NCI-H510A treated with DMSO at 0.1 percent for 48 hours (cell line): ENCODE data around the gene FOCAD.
"Not testable (repeated sequence)": the region's sequence is repeated elsewhere in the genome, so short reads cannot be mapped to it uniquely, and the experiment has no call there.

Experiments
- DNase-seq: peaks from one replicate; lab custom pipeline; 2025; lab: John Stamatoyannopoulos, UW

Gene FOCAD, protein sequence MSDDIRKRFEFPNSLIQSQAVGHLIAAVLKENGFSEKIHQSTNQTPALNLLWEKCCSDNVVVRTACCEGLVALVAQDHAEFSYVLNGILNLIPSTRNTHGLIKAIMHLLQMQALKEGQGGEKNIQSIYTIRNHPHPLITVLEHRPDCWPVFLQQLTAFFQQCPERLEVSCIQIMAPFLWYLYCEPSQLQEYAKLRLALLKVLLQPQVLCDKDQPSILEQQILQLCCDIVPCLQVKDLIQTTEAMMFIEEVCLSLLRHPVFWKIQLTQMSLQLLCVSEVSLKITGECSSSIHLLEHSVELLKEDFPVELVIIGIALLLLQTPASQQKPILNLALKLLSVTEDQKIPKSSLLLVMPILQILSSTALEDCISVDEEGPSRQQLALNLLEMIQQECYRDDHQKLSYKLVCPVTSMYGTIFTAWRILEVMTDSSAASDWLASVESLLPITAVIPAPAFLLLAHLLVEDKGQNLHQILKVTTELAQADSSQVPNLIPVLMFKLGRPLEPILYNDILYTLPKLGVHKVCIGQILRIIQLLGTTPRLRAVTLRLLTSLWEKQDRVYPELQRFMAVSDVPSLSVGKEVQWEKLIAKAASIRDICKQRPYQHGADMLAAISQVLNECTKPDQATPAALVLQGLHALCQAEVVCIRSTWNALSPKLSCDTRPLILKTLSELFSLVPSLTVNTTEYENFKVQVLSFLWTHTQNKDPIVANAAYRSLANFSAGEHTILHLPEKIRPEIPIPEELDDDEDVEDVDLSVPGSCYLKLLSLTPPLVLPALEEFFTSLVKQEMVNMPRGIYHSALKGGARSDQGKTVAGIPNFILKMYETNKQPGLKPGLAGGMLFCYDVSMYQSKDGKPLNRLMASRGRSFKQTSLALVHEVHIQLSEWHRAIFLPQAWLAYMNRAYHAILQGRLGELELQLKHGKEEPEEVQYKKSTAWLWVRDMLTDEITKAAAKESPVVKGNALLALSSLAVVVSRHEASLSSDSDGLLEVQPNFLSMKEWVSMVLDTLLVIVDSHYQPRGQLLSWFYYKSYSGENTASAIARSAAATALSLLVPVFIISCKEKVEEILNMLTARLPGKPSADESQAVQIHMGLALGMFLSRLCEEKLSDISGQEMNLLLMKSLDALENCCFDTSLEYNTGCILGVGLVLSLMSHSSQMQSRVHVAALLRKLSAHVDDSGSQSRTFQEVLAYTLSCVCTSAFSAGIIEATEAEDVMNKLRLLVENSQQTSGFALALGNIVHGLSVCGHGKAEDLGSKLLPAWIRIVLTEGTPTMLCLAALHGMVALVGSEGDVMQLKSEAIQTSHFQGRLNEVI (N-terminal part only)

DNA sequence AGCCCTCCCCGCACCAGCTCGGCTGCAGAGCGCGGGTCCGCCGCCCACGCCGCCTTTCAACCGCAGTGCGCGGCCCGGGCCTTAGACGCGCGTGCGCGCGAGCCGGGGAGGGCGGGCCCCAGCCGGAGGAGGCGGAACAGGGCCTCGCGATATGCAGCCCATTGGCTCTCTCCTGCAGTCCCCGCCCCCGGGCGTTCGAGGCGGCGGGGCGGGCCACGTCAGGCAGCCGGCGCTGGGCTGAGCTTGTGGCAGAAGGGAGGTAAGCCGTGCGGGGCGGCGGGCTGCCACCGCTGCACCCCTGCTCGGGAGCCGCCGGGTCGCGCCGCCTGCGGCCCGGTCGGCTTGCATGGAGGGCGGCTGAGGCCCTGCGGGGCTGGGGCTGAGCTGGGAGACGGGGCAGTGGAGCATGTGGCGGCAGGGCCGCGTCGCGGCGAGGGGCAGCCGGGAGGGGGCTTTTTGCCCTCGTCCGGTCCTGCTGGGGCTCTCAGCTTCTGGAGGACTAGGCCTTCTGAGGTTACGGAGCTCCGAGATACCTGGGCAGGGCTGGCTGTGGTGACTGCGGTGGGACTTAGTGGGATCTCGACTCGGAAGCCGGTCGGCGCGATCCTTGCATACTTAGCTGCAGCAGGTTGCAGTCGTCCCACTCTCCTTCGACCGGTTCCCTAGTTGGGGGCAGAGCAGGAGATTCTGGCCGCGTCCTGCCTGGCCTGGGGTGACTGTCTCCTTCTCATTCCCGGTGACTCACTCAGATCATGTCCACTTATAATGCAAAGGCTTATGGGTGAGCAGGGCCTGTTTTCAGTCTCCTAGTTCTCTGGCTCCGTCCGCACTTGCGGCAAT, at the start of gene FOCAD:
Gene FOCAD, plus strand, starts transcription at position 225 of the 840 bp plus-strand sequence. CDS start 31,095 bp downstream, outside the sequence.
- peak; percentile 79 for DNase-seq

DNA sequence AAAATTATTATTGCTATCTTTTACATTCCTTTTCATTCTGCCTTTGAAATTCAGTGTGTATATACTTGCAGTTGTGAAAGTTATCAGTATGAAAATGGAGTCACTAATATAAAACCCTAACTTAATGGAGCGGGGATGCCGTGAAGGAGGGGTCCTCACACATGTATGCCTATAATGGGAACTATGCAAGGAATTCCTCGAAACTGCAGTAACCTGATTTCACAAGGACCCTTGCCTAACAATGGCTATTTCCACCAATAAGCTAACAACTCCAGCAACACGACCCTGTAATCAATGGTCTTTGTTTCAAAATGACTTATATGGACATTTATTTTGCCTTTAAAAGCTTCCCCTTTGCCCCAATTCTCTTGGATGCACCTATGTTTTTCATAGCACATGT, 49.2 kb upstream of the FOCAD start:
- no peak for DNase-seq

DNA sequence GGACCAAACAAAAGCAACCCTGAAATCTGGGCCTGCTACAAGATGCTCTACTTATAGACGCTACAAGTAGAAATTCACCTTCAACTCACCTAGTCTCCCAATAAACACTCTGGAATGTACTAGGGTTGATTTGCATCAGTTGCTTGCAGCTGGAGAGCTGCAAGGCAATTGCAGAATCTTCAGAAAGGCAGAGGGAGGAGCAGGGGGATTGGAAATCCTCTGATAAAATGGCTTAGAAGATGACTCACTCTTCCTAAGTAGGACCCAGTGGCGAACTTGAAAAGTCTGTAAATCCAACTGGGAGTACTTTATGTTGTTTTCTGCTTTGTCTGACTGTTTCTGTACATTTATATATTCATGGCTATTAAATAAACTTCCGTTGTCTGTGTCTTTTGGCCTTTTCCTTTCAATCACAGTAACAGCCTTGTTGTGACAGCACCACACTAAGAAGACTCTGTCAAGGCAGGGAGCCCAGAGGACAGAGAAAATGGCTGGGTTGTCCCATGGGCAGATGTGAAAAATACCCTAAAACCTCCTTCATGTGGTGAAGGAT, 47.1 kb upstream of the FOCAD start:
- DNase-seq = no peak

DNA sequence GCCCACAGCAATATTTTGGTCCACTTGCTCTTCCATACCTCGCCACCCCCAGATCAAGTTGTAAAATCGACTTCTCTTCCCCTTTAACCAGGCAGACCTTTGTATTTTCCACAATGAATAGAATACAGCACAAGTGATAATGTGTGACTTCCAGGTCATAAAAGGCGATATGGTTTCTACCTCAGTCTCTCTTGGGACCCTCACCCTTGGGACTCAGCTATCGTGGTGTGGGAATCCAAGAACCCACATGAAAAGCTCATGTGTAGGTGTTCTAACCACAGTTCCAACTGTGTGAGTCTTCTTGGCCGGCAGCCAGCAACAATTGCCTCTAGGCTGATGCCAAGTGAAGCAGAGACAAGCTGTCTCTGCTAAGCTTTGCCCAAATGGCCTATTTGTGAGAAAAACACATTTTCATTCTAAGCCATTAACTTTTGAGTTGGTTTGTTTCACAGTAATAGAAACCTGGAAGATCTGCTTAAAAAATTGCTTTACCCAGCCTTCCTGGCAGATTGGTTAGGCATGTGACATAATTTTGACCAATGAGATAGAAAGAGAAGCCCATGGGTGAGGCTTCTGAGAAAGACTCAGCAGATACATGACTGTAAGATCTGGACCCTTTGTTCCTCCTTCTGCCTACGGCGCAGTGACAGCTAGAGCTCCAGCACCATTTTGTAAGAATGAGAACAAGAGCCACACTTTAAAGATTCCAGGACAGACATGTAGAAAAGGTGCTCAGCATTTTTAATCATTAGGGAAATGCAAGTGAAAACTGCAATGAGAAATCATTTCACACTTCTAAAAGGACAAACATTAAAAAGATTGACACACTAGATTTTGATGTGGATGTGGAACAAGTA, 43.5 kb upstream of the FOCAD start:
- DNase-seq = no peak

DNA sequence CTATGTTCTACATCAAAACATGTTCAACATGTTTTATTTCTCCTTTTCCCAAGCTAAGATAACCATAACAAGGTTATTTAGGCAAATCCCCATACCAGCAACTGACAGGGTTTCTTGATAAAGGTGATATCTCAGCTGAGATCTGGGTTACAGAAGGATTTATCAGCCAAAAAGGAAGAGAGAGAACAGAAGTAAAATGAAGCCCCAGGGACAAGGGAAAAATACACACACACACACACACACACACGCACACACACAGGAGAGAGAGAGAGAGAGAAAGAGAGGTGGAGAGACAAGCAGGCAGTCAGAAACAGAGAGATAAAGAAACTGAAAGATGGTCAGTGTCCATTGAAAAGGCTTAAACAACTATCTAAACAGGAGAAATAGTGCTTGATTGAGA, 42.0 kb upstream of the FOCAD start:
- DNase-seq = no peak

DNA sequence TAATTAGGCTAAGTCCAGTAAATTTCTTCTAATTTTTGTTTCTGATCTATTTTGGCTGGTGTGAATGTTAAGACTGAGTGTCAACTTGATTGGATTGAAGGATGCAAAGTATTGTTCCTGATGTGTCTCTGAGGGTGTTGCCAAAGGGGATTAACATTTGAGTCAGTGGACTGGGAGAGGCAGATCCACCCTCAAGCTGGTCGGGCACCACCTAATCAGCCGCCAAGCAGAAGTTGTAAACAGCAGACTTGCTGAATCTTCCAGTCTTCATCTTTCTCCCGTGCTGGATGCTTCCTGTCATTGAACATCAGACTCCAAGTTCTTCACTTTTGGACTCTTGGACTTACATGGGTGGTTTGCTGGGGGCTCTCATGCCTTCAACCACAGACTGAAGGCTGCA, 40.4 kb upstream of the FOCAD start:
- no peak for DNase-seq

DNA sequence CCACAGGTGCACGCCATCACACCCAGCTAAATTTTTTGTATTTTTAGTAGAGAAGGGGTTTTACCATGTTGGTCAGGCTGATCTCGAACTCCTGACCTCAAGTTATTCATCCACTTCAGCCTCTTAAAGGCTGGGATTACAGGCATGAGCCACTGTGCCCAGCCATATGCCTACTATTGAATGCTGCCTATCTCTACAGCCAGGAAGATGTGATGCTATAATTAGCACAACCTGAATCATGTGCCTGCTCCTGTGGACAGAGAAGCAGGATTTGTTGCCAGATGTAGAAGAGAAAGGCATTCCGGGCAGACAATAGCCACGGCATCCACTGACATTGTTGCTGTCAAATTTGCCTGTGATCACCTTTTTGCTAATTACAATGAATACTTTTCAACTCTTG, 37.4 kb upstream of the FOCAD start:
- no peak for DNase-seq

DNA sequence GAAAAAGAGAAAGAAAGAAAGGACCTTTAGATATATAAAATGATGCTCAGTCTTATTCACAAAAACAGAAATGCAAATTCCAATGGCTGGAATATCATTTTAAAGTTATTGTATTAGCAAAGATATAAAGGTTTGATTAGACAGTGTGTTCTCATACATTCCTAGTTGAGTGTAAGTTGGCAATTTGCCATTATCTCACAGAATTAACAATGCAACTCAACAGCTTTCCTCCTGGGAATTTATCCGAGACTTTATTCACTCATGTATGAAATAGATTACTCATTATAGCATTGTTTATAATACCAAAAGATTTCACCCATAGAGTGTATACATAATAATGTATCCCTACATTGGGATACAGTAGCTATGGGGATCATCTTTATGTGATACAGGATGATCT, 34.7 kb upstream of the FOCAD start:
- no peak for DNase-seq

DNA sequence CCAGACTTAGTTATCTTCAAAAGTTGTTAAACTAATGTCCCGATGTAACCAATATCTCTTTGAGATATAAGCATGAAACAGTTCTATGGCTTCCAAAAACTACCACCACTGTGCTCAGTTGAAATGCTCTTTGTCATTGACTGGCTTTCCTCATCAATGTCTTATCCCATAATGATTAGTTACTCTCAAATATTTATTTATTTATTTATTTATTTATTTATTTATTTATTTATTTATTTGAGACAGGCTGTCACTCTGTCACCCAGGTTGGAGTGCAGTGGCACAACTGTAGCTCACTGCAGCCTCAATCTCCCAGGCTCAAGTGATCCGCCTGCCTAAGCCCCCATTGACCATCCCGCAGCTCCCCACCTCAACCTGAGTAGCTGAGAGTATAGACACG, 33.7 kb upstream of the FOCAD start:
- no peak for DNase-seq

DNA sequence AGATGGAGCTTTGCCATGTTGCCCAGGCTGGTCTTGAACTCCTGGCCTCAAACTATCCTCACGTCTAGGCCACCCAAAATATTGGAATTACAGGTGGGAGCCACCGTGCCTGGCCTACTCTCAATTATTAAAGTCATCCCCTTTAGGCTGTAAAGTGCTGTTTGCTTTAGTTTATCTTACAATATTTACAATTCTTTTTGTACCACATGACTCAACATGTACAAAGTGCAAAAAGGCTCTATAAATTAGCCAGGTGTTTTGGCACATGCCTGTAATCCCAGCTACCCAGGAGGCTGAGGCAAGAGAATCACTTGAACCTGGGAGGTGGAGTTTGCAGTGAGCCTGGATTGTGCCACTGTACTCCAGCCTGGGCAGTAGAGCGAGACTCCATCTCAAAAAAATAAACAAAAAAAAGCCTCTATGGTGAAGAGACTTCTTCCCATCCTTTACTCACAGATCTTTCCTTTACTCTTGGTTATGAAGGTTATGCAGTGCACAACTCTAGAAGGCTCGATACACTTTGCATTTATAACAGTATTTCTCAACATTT, 33.2 kb upstream of the FOCAD start:
- no peak for DNase-seq

DNA sequence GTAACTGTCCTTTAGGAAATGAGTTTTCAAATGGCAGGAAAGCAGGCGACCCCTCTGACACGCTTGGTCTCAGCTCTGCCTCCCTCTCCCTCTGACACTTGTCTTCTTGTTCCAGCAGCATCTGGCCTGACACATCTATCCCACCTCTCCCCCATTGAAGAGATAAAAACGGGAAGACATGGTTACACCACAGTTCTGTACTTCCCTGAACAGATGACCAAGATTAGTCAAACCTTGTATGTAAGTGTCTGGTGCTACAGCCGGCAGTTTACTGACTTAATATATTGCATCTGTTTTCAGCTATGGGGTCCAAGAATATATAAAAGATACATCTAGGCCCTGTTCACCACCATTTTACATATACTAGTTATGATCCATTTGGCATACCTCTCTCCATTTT, 32.1 kb upstream of the FOCAD start:
- DNase-seq = no peak

DNA sequence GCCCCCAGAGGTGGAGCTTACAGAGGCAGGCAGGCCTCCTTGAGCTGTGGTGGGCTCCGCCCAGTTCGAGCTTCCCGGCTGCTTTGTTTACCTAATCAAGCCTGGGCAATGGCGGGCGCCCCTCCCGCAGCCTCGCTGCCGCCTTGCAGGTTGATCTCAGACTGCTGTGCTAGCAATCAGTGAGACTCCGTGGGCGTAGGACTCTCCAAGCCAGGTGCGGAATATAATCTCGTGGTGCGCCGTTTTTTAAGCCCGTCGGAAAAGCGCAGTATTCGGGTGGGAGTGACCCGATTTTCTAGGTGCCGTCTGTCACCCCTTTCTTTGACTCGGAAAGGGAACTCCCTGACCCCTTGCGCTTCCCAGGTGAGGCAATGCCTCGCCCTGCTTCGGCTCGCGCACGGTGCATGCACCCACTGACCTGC, 25.8 kb upstream of the FOCAD start:
- not testable (repeated sequence) for DNase-seq

DNA sequence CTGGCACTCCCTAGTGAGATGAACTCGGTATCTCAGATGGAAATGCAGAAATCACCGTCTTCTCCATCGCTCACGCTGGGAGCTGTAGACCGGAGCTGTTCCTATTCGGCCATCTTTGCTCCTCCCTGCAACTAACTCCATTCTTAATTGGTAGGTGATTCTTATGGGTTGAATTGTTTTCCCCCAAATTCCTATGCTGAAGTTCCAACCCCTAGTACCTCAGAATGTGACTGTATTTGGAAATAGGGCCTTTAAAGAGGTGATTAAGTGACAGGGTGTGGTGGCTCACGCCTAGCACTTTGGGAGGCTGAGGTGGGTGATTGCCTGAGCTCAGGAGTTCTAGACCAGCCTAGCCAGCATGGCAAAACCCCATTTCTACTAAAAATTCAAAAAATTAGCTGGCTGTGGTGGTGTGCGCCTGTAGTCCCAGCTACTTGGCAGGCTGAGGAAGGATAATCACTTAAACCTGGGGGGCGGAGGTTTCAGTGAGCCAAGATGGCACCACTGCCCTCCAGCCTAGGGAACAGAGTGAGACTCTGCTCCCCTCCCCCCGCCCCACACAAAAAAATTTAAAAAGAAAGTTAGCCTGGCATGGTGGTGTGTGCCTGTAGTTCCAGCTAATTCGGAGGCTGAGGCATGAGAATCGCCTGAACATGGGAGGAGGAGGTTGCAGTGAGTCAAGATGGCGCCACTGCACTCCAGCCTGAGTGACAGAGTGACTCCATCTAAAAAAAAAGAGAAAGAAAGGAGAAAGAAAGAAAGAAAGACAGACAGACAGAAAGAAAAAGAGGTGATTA, 25.2 kb upstream of the FOCAD start:
- peak; percentile 21 for DNase-seq

DNA sequence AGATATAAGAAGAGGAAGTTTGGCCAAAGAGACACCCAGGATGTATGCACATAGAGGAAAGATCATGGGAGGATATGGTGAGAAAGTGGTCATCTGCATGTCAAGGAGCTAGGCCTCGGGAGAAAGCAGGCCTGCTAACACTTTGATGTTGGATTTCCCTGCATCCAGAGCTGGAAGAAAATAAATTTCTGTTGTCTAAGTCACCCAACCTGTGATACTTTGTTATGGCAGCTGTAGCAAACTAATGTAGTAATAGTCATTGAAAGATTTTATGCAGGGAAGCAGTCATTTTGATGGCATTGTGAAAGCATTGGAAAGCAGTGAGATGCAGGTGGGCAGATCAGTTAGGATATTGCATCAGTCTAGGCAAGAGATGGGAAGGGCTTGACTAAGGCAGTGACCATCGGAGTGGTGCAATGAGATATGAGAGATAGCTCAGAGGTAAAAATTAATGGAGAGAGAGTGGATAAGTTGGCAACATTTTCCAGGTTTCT, 24.5 kb upstream of the FOCAD start:
- peak; percentile 20 for DNase-seq

DNA sequence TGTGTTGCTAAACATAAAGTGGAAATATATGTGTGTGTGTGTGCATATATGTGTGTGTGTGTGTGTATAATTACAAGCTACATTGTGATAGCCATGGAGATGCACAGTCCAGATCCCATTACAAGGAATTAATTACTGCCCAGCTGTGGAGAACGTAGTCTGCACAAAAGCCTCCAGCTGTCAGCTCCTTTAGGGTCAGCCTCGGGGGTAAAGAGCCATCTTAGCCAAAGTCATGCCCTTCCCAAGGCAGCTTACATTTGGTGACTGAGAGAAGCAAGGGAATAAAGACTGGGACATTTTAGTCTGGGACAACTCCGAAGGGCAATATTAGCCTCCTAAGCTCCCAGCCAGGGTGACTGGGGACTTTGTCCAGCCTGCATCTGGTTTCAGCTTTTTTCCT, 21.9 kb upstream of the FOCAD start:
- no peak for DNase-seq

DNA sequence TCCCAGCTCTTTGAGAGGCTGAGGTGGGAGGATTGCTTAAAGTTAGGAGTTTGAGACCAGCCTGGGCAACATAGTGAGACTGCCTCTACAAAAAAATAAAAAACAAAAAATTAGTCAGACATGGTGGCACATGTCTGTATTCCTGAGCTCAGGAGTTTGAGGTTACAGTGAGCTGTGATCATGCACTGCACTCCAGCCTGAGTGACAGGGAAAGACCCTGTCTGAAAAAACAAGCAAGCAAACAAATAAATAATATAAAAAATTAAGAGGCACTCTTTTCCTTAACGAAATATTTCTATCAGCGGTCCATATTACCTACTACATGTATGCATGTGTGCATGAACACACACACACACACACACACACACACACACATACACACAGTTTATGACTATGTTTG, 20.9 kb upstream of the FOCAD start:
- DNase-seq = no peak

DNA sequence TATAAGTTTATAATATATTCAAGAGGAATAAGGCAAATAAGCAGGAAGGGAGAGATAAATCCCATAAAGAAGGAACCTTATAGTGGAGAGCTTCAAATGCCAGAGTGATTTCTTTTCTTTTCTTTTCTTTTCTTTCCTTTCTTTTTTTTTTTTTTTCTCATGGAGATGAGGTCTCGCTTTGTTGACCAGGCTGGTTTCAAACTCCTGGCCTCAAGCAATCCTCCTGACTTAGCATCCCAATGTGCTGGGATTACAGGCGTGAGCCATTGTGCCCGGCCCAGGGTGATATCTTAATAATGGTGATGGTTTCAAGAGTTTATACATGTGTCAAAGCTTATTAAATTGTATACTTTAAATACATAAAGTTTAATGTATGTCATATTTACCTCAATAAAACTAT, 19.6 kb upstream of the FOCAD start:
- DNase-seq = no peak

DNA sequence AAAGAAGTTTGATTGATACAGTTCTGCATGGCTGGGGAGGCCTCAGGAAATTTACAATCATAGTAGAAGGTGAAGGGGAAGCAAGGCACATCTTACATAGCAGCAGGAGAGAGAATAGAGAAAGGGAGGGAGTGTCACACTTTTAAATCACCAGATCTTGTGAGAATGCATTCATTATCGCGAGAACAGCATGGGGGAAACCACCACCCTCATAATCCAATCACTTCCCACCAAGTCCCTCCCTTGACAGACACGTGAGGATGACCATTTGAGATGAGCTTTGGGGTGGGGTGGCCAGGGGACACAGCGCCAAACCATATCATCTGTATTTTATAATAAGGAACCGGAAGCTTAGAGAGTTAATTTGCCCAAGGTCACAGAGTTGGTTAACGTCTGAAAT, 13.7 kb upstream of the FOCAD start:
- no peak for DNase-seq

DNA sequence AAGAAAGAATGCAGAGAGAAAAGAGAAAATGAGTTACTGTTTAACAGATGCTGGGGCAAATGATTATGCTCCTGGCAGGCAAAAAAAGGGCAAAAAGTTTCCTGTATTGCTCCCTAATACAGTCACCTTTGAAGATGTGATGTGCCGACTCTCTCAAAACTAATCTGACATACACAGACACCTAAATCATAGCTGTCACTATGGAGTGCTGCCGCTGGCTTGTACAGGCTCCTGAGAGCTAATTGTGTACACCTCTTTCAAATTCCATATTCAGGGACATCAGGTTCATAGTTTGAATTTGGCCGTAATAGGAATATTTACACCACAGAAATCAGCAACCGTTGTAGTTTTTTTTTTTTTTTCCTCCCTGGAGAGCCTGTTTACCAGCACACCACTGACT, 12.4 kb upstream of the FOCAD start:
- no peak for DNase-seq
